Common myeloid progenitor, CD34-positive (primary cell): ENCODE results near the gene PARP16.
"Not testable (repeated sequence)": the region's sequence is repeated elsewhere in the genome, so short reads cannot be mapped to it uniquely, and the experiment has no call there.

Experiments used
- CTCF ChIA-PET: fragments of 350-600 bp; sonication (Branson Sonifier 250); formaldehyde crosslinking; loops from one replicate; lab custom pipeline; 2021; ENCODE audit warnings: antibody characterized with exemption; lab: Charles Lee
- POLR2A ChIA-PET: fragments of 350-600 bp; sonication (Branson Sonifier 250); formaldehyde crosslinking; loops from one replicate; lab custom pipeline; 2021; ENCODE audit warnings: antibody characterized with exemption; lab: Charles Lee
- DNase-seq, 3 donors: peaks; one replicate each; pipeline versions ENCODE4 v3.0.0 to v3.0.0-alpha.2; 2013
- H3K27ac ChIP-seq, 2 experiments: 1 replicate in 1 of 2; 2 replicates in 1 of 2; pipeline ENCODE4 v1.7.0; 2013; ENCODE audit warnings: inconsistent platforms in 2 of 2, low read length in 2 of 2, mild to moderate bottlenecking in 2 of 2, low read depth in 1 of 2, moderate library complexity in 1 of 2; ENCODE audit not compliant: severe bottlenecking in 2 of 2, insufficient read depth in 1 of 2, poor library complexity in 1 of 2
- H3K27me3 ChIP-seq, 5 experiments: replicated peaks in 2 of 5; 1 replicate in 3 of 5; 2 replicates in 2 of 5; pipeline versions ENCODE4 v1.6.1 to v1.7.0; 2013; ENCODE audit warnings: low read length in 4 of 5, mild to moderate bottlenecking in 2 of 5, moderate library complexity in 2 of 5, inconsistent platforms in 1 of 5; ENCODE audit not compliant: insufficient read depth in 5 of 5, control insufficient read depth in 4 of 5
- H3K36me3 ChIP-seq, 4 experiments: 1 replicate in 2 of 4; 2 replicates in 2 of 4; pipeline versions ENCODE4 v1.6.1 to v1.7.0; 2013; ENCODE audit warnings: low read length in 3 of 4, control low read depth in 1 of 4, mild to moderate bottlenecking in 1 of 4; ENCODE audit not compliant: control insufficient read depth in 4 of 4, insufficient read depth in 4 of 4
- H3K4me1 ChIP-seq, 4 experiments: 1 replicate in 3 of 4; 2 replicates in 1 of 4; pipeline versions ENCODE4 v1.6.1 to v1.7.1; 2013; ENCODE audit warnings: low read length in 3 of 4, mild to moderate bottlenecking in 3 of 4, control low read depth in 1 of 4, inconsistent platforms in 1 of 4, moderate library complexity in 1 of 4; ENCODE audit not compliant: control insufficient read depth in 4 of 4, insufficient read depth in 4 of 4; ENCODE audit errors: control extremely low read depth in 1 of 4
- H3K4me3 ChIP-seq, 7 experiments: 1 replicate in 4 of 7; 2 replicates in 3 of 7; pipeline versions ENCODE4 v1.5.1 to v1.7.0; 2013; ENCODE audit warnings: mild to moderate bottlenecking in 7 of 7, low read length in 6 of 7, moderate library complexity in 6 of 7, inconsistent platforms in 2 of 7, low read depth in 2 of 7, control low read depth in 1 of 7; ENCODE audit not compliant: insufficient read depth in 4 of 7, control insufficient read depth in 1 of 7; ENCODE audit errors: extremely low read depth in 1 of 7
- H3K9me3 ChIP-seq, 5 experiments: 1 replicate in 4 of 5; 2 replicates in 1 of 5; pipeline versions ENCODE4 v1.6.1 to v1.7.1; 2013; ENCODE audit warnings: low read length in 4 of 5, mild to moderate bottlenecking in 2 of 5, inconsistent platforms in 1 of 5, low read depth in 1 of 5, moderate library complexity in 1 of 5; ENCODE audit not compliant: control insufficient read depth in 4 of 5, insufficient read depth in 2 of 5; ENCODE audit errors: control extremely low read depth in 1 of 5
- WGBS: methylation state at CpG from one replicate; pipeline ENCODE4 v1.1.5; 2013; ENCODE audit not compliant: insufficient coverage; 5-methylcytosine and 5-hydroxymethylcytosine counted together

The PARP16 gene

GRCh38 chr15:65231306-65231705, 55.4 kb downstream of the PARP16 start:
- POLR2A ChIA-PET = no interaction called here

GRCh38 chr15:65226901-65227300, 59.8 kb downstream of the PARP16 start:
- H3K27ac ChIP-seq, H3K36me3 ChIP-seq, CTCF ChIA-PET, H3K4me1 ChIP-seq, H3K9me3 ChIP-seq, H3K4me3 ChIP-seq, H3K27me3 ChIP-seq, DNase-seq: not testable (repeated sequence)
- POLR2A ChIA-PET = interaction anchor here (0.7 kb wide), 1 partner anchor 18 kb away, joined by 3 read pairs; no protein-coding TSS in a partner anchor
- no CpG with 5 or more reads among the region's 10 CpGs for WGBS

More at GRCh38 chr15:65231306-65231705, 55.4 kb downstream of the PARP16 start:
- H3K4me3 ChIP-seq = no peak overlapping the region
- H3K36me3 ChIP-seq = no peaks in the 10 kb centered on the region
- 97% methylated on average over 5 of the region's 10 CpGs for WGBS
- no peak overlapping the region for H3K27ac ChIP-seq
- no peaks in the 10 kb centered on the region for H3K9me3 ChIP-seq
- DNase-seq = no peak
- CTCF ChIA-PET = no interaction called here
- H3K27me3 ChIP-seq = no peaks in the 10 kb centered on the region
- no peaks in the 10 kb centered on the region for H3K4me1 ChIP-seq

- no peak overlapping the region for H3K4me3 ChIP-seq
- H3K27ac ChIP-seq = no peak overlapping the region
- no CpG with 5 or more reads among the region's 3 CpGs for WGBS
- POLR2A ChIA-PET = no interaction called here
- CTCF ChIA-PET = interaction anchor here (1.0 to 1.7 kb wide), 2 partner anchors 14 to 18 kb away, joined by 4 read pairs; partner anchors contain the start of gene CILP
- DNase-seq = no peak
- peaks cover 0 to 8% (median 6%) of the 10 kb centered on the region in 4 experiments for H3K4me1 ChIP-seq
- no peaks in the 10 kb centered on the region for H3K36me3 ChIP-seq
- H3K27me3 ChIP-seq = no peaks in the 10 kb centered on the region
- H3K9me3 ChIP-seq = no peaks in the 10 kb centered on the region
These were observed 60.5 kb downstream of the PARP16 start for GRCh38 chr15:65226221-65226620.

- peak in 2 of 3 donors; percentile 32 to 34 for DNase-seq
- ChIA-PET CTCF (interaction anchor here (0.6 to 1.1 kb wide), 7 partner anchors 11 to 47 kb away, joined by 3 to 4 read pairs (median 3); partner anchors contain the start of gene CILP), POLR2A (interaction anchor here (0.6 kb wide), 1 partner anchor 14 kb away, joined by 4 read pairs; no protein-coding TSS in a partner anchor)
- Histone ChIP-seq H3K36me3 (no peaks in the 10 kb centered on the region), H3K27ac (no peak overlapping the region), H3K27me3 (no peaks in the 10 kb centered on the region), H3K4me1 (peaks cover 0 to 8% (median 6%) of the 10 kb centered on the region in 4 experiments), H3K9me3 (no peaks in the 10 kb centered on the region), H3K4me3 (no peak overlapping the region)
- 25% methylated on average over 4 of the region's 6 CpGs for WGBS
These were observed 62.7 kb downstream of the PARP16 start for GRCh38 chr15:65223996-65224395.

DNA sequence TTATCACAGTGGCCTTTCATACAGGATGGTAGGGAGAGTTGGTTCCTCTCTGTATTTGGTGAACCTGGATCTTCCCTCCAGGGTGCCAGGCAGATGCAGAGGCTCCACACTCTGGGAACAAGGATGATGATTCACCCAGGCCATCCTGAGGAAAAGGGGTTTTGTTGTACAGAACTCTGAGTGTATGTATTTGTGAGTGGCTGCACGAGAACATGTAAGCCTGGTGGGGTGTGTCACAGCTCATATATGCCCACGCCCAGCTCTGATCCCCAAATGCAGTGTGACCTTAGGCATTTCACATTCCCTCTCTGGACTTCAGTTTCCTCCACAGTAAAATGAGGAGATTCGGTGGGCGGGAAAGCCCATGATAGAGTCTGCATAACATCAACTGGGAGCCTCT, 63.8 kb downstream of the PARP16 start:
- WGBS = 93% methylated on average over 4 of the region's 4 CpGs
- CTCF ChIA-PET = interaction anchor here (1.2 kb wide), 1 partner anchor 37 kb away, joined by 4 read pairs; no protein-coding TSS in a partner anchor

GRCh38 chr15:65221697-65222096, 65.0 kb downstream of the PARP16 start:
- Histone ChIP-seq H3K4me3 (no peak overlapping the region), H3K9me3 (no peaks in the 10 kb centered on the region), H3K27ac (no peak overlapping the region), H3K36me3 (no peaks in the 10 kb centered on the region), H3K27me3 (no peaks in the 10 kb centered on the region), H3K4me1 (peaks cover 0 to 8% (median 7%) of the 10 kb centered on the region in 4 experiments)
- DNase-seq = no peak
- CTCF ChIA-PET = interaction anchor here (1.0 to 1.2 kb wide), 3 partner anchors 38 to 75 kb away, joined by 3 to 4 read pairs (median 4); no protein-coding TSS in a partner anchor
- WGBS = 100% methylated on average over 2 of the region's 2 CpGs
- POLR2A ChIA-PET = no interaction called here

More for the DNA sequence above, 63.8 kb downstream of the PARP16 start:
- POLR2A ChIA-PET = no interaction called here
- no peak overlapping the region for H3K4me3 ChIP-seq
- DNase-seq = no peak
- H3K36me3 ChIP-seq = no peaks in the 10 kb centered on the region
- no peaks in the 10 kb centered on the region for H3K27me3 ChIP-seq
- H3K27ac ChIP-seq = no peak overlapping the region
- H3K4me1 ChIP-seq = peaks cover 0 to 8% (median 6%) of the 10 kb centered on the region in 4 experiments
- H3K9me3 ChIP-seq = no peaks in the 10 kb centered on the region

DNA sequence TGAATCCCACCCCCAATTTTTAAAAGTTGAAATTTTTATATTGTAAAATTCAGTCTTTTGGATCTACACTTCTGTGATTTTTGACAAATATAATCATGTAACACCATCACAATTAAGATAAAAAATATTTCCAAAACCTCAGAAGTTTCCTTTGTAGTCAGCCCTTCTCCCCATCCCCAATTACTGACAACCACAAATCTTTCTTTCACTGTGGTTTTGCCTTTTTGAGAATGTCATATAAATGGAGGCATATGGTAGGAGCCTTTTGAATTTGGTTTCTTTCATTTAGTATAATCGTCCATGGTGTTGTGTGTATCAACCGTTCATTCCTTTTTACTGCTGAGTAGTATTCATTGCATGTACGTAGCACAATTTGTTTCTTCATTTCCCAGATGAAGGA, 67.5 kb downstream of the PARP16 start:
- Histone ChIP-seq H3K27ac (no peak overlapping the region), H3K4me1 (peaks cover 0 to 7% (median 6%) of the 10 kb centered on the region in 4 experiments), H3K9me3 (no peaks in the 10 kb centered on the region), H3K36me3 (no peaks in the 10 kb centered on the region), H3K4me3 (no peak overlapping the region), H3K27me3 (no peaks in the 10 kb centered on the region)
- DNase-seq = no peak
- ChIA-PET CTCF (interaction anchor here (0.6 kb wide), 1 partner anchor 41 kb away, joined by 3 read pairs; no protein-coding TSS in a partner anchor), POLR2A (no interaction called here)
- WGBS = 100% methylated on average over 2 of the region's 3 CpGs
